HG02623 (cell line): ENCODE measurements around the gene CTU2.
A peak's percentile ranks its signal among the peaks of the same experiment; 100 is the strongest.

Experiments used
- ATAC-seq: cut with Tn5 transposase; IDR thresholded peaks from one replicate; pipeline ENCODE4 v1.9.1; 2021; ENCODE audit warnings: moderate library complexity; ENCODE audit not compliant: unreplicated experiment

CTU2 gene

DNA sequence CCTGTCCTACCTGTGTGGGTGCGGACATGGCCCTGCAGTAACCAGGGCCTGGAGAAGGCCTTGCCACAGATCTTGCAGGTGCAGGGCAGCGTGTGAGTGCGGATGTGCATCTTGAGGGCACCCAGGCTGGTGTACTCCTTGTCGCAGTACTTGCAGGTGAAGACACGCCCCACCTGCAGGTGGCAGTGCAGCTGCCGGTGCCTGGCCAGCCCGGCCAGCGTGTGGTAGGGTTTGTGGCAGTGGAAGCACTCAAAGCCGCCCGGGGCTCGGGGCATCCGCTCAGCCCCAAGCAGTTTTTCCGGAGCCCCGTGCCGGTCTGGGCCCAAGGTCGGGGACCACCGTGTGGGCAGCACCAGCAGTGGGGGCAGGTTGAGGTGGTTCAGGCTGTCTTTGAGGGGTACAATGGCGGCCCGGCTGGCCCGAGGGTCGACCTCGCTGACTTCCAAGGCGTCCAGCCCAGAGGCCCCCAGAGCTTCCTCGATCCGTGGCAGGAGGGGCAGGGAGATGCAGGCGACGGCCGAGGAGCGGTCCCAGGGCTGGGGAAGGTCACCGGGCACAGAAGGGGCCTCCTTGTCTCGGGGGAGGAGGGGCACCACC lies 25.1 kb upstream of the CTU2 start:
- no peak for ATAC-seq

DNA sequence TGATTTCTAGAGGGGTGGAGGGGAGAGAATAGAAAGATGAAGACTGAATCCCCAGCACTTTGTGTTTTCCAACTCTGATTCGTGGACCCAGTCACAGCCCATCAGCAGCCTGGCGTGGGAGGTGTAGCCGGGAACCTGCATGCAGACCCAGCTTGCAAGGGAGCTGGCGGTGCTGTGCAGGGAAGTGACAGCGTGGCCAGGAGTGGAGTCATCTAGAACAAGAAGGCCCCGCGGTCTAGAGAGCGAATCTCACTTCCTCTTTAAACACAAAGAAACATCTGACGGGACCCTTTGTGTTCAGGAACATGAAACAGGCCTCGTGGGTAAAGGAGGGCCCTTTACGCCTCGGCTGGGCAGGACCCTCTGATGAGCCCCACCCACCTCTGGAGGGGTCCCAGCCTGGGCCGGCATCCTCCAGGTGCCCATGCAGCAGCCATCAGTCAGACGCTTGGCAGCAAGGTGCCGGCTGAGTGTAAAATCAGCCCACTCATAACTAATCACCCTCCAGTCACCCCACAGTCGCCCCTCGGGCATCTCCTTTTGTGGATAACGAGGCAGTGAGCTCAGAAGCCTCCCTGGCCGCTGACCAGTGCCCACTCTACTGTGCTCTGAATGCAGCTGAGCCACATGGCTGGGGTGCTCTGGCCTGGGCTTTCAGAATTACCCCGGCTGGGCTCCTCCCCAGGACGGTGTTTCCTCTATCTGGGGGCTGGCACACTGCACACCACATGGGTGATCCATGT lies 24.4 kb upstream of the CTU2 start:
- ATAC-seq, result peak; percentile 61

DNA sequence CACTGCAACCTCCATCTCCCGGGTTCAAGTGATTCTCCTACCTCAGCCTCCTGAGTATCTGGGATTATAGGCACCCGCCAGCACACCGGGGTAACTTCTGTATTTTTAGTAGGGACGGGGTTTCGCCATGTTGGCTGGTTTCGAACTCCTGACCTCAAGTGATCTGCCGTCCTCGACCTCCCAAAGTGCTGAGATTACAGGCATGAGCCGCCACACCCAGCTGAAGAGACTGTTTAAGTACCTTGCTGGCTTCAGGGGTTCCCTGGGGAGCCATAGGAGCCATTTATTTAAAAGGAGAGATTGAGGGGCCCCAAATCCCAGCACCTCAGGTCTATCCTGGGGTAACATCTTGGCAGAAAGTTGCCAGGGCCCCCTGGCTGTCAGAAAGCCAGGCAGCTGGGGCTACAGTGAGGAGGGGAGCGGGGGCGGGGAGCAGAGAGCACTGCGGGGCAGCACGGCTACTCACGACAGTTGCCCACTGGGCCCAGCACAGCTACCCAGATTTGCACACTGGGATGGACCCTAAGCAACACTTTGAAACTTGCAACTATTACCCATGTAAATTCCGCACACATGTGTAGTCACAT lies 21.6 kb upstream of the CTU2 start:
- ATAC-seq, result no peak

DNA sequence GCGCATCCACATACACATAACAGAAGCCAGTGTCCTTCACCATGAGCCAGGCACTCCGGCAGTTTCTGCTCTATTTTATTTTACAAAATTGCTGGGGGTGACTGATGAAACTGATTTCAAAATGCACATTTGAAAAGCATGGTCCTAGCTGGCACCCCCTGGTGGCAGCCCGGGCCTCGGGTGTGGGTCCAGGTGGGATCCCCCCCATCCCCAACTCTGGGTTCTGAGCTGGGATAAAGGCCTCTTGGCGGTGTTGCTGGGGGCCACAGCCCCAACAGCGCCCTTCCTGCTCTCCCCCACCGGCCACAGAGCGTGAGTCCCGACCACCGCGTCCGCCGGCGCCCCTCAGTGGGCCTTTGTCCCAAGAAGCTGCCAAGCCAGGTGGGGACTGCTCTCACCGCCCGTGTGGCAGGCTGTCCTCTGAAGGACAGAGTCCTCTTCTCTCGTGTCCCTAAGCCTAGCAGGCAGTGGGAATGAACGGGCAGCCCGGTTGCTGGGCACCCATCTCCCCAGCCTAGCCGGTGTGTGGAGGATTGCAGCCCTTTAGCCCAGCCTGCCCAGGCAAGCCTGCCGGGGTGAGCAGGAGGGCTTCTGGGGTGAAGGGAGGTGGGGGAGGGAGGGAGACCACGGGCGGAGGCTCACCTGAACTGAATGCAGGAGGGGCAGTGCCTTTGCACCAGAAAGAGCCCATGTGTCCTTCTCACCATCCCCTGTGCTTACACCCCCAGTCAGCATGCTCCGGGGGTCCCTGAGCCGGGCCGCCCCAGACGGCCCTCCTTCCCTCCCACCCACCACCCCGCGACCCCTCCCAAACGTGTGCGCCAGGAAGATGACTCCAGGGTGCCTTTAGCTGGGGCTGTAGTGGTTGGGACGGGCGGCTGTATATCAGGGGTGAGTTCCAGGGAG lies 20.9 kb upstream of the CTU2 start:
- no peak for ATAC-seq

DNA sequence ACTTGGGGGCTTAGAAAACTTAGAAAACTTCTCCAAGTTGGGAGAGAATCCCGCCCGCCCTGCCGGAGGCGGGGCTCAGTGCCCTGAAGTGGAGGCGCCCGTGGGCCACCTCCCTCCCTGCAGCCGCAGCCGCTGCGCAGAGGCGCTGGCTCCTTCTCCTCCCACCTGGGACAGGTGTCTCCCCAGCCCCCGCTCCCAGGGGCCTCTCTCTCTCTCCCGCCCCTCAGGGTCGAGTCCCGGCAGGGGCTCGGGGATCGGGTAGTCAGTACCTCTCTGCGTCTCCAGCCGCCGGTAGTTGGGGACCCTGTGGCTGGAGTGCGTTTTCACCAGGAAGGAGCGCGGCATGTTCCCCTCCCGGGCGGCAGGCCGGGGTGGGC lies 20.3 kb upstream of the CTU2 start:
- no peak for ATAC-seq

DNA sequence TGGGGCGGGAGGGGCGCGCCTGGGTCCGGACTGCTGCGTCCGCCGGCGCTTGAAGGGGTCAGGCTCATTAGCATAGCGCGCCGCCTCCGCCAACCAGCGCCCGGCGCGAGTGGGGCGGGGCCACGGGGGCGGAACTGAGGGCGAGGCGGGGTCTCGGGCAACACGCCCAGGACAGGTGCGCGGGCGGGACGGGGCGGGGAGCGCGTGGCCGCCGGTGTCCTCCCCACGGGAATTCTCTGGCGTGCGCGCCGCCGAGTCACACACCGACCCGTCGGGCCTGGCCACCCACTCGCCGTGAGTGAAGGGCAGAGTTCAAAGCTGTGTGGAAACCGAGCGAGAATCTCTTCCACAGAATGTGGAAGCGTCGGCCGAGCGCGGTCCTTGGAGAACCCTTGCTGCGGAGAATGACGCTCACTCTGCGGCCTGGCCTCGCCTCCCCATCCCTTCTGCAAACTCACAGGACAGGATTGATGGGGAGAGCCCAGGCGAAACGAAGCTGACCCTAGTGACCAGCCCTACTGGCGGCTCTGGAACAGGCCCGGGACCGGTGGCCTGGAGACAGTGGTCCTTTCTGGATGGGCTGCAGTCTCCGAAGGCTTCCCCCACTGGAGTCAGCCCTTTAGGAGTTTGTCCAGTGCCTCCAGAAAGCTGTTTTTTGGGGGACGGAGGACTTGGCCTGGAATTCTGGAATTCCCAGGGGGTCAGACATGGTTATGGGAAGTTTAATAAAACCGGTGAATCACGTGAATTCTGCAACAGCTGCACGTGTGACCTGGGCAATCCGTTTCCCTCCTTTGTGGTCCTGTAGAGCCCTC lies 19.7 kb upstream of the CTU2 start, which contains the start of gene SNAI3:
Gene SNAI3, minus strand, starts transcription at position 69 of the 815 bp plus-strand sequence. CDS start 101 bp downstream, outside the sequence.
- ATAC-seq, result peak; percentile 64

DNA sequence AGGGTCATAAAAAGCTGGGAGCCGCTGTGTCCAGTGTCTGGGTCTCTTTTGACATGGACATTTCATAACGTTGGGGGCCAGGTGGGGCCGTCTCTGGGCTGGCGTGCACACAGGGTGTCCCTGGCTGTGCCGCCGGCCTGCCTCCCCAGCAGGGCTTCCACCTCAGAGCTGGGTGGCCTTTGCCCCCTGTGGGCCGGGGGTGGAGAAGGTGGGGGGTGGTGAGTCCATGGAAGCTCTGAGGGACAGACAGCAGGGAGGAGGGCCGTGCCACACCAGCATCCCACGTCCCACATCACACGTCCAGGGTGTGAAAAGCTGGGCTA lies 19.1 kb upstream of the CTU2 start:
- ATAC-seq, result no peak

DNA sequence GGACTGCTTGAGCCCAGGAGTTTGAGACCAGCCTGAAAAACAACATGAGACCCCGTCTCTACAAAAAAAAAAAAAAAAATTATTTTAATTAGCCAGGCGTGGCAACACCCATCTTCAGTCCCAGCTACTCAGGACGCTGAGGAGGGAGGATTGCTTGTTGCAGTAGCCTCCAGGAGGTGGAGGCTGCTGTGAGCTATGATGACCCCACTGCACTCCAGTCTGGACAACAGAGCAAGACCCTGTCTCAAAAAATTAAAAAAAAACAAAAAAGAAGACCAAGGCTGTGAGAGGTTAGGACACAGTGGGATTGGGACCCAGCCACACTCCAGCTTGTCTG lies 18.7 kb upstream of the CTU2 start:
- ATAC-seq, result no peak

DNA sequence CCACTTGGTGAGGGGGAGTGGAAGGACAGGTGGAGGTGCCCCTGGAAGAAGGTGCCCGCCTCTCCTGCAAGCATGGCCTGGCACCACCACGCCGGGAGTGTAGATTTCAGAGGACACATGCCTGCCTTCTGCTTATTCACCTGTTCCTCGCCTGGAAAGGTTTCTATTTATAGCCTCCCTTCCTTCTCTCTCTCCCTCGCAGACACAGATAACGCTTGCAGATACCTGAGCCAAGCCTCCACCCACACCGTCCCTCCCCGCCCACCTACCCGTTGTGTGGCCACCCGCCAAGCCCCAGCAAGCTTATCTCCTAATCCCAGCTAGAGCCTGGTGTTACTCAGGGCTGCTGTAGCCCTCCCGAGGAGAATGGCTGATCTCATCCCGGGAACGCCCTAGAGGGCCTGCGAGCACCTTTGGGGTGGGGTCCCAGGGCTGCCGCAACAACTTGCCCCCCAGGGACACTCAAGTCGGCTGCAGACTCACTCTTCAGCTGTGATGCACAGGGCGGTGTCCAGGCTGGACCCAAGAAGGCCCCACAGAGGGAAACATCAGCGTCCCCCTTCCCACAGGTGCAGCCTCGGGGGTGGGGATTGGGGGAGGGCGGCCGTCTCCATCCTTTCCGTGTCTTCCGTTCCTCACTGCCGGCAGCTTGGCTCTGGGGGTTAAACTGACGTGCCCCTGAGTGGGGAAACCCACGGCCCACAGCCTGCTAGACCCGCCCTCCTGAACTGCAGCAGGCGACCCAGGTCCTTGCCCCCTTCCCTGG lies 18.1 kb upstream of the CTU2 start:
- ATAC-seq, result no peak

DNA sequence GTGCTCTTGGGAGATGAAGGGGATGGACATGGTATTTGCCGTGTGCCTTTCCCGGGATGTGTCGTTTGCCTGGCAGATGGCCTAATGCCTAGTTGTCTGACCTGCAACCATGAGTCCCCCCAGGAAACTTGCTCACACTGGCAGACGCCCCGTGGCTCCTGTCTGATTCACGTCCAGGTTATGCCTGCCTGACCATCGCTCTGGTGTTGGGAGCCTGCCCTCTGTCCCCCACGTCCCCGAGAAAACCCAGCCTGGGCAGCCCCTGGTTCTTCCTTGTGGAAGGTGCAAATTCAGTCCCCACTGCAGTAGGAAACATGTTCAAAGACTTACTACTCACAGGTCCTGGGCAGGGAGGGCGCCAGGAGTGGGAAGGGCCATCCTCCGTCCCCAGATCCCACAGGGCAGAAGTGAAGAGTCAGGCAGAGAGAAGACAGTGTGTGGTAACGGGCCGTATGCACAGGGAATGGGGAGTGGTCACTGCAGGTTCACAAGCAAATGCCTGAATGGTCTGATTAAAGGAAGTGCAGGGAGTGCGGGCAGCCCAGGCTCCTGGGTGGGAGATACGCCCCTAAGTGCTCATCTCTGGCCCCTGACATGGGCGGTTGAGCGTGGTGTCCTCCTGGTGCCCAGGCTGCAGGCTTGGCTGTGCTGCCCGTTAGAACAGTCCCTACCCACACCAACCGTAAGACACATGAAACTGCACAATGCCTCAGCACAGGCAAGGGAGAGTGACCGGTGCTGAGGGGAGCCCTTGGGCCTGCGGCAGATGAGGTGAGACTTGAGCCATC lies 15.8 kb upstream of the CTU2 start:
- no peak for ATAC-seq

DNA sequence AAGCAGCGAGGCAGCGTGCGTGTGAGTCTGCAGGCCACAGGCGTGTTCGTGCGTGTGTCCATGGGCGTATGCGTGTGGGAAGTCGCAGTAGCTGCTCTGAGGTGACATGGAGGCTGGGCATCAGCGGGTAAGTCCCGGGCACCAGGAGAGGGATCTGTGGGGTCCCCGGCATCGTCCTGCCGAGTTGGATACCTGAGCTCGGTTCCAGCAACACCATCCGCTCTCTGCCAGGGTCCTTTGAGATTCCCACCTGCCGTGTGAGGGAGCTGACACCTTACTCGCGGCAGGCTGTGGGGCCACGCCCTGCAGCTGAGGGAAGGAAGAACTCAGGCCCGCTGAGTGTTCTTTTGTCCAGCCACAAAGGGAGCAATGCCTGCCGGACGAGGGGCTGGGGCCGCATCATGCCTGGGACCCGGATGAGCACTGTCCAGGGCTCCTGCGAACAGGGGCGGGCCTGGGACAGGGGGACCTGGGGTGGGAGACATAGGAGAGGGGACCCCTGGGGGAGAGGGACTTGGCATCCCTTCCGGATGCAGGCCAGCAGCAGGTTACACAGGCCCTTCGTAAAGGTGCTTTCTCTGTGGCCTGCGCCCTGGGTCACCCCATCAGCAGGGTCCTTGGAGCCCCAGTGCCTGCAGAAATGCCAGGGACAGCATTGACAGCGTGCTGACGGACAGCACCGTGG lies 15.0 kb upstream of the CTU2 start:
- ATAC-seq, result no peak

DNA sequence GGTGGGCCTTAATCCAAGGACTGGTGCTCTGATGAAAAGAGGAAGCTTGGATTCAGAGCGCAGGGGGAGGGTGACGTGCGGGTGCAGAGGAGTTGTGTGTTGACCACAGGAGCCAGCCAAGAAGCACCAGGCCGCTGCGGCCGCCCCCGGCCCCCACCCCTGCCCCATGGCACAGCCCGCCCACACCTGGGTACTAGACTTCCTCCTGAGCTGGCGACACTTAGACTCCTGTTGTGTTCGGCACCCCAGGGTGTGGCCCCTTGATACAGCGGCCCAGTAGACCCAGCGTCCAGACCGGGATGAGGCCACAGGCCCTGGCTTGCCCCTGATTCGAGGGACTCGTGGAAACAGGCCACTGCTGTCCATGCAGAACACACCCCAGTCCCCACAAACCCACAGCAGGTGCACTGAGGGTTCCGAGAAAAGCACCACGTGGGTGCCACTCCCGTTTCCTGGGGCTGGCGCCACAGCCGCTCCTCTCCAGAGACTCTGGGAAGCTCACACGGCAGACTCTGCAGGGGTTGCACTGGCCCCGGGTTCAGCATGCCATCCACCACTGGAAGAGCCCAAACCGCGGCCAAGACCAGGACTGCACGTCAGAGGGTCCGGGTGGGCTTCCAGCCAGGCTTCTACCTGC lies 14.3 kb upstream of the CTU2 start:
- no peak for ATAC-seq

DNA sequence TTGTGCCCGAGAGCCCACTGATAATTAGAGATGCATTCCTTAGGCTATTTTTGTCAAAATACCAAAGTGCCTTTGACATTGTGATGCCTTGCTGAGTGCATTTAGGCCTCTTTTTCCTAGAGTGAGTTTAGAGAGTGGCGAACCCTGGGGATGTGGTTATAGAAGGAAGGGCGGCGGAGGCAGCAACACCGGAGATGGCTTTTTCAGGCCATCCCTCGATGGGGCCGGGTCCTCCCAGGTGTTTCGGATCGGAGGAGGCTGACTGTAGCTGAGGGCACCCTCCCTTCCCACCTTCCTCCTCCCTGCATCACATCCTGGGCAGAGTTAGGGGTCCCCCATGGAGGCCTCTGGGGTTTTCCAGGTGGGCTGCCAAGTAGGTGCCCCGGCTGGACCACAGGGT lies 13.4 kb upstream of the CTU2 start:
- ATAC-seq, result no peak

DNA sequence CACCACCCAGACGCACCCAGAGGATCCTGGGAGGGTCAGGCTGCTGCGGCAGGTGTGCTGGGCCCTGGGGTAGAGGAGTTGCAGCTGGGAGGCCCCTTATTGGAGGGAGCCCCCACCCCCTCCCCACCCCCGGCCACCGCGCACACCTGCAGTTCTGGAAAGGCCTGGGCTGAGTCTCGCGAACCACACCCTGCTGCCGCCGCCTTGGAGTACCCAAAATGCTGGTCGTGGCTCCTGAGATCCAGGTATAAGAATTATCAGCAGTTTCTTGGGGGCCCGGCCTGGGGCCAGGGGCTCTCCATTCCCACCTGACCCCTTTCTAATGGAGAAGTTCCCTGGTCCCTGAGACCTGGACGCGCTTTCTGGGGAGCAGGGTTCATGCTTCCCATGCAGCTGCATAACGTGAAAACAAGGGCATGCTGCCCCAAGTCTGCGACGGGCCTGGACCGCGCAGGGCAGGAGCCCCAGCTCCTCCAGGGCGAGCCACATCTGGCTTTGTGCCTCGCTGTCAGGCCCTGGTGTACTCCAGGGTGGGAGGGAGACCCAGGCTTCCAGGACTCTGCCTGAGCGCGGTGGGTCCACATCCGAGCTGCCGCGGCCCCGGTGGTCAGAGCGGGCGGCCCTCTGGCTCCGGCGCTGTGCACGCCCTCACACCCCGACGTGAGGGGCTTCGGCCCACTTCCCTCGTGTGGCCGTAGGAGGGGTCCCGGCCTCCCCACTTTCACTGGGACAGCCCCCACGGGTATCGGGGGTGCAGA lies 12.7 kb upstream of the CTU2 start:
- no peak for ATAC-seq

DNA sequence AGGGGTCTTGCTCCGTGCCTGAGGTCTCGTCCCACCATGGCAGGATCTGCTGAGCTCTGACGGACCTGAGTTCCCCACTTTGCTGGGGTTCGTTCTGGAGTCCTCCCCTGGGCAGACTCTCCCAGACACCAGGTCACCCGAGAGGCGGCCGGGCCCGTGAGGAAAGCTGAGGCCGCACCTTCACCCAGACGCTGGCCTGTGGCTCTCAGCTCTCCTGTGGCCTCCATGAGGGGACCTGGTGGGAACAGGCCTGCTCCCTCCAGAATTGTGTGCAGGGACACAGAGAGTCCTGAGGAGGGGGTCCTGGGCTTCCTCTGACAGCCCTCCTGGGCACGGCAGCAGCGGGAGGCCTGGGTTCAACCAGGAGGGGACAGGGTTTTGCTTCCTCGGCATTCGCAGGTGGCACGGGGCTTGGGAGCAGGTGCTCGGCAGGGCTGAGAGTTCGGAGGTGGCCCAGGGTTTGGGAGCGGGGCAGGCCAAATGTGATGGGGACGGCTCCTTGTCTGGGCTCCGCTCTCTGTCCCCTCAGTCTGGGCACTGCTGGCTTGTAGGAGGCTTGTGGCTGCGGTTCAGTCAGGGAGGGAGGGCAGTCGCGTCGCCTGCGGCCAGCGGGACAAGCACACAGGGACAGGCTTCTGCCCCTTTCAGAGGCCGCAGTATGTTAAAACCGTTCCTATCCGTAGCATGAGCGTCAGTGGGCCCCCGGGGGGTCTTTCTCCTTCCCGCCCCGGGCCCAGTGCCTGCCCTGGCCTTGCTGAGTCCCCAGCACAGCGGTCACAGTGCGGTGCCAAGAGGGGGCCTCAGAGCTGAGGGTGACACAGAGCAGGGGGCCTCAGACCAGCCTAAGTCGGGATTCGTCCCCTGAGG lies 11.8 kb upstream of the CTU2 start:
- no peak for ATAC-seq

DNA sequence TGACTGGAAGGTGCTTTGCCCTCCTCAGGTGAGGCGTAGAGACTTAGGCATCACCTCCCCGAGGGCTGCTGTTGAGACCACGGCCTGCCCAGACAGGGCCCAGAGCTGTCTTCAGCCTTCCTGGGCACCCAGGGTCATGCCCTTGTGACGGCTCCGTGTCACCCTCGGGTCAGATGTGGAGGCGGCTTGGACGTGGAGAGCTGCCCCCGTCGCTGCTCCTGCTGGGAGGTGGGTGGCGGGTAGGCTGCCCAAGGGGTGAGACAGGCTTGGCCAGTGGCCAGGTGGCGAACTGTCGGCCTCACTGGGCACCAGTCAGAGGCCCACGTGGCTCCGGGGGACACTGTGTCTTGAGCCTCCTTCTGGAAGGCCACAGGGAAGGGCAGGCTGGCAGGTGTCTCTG lies 11.1 kb upstream of the CTU2 start:
- no peak for ATAC-seq

DNA sequence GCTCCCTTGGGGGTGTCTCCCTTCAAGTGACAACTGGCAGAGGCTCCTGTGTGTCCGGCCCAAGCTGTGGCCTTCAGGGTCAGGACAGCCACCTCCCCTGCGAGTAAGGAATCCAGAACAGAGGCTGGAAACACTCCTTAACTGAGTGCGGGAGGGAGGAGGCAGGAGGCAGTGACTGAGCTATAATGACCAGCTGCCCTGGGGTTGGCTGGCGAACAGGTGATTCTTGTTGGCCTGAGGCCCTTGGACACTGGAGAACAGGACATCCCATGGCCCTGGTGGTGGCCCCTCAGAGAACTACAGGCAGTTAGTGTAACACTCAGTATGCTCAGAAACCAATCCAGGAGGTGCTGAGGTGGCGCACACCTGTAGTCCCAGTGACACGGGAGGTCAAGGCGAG lies 10.6 kb upstream of the CTU2 start:
- no peak for ATAC-seq
